CD4-positive, alpha-beta T cell treated with Interleukin-2 at 100 ng/mL for 4 hours (primary cell): ENCODE measurements around the gene CCDC85C.

Experiments
- DNase-seq: peaks from one replicate; pipeline ENCODE4 v3.0.0-alpha.2; 2020; ENCODE audit warnings: low spot score

The CCDC85C gene

DNA sequence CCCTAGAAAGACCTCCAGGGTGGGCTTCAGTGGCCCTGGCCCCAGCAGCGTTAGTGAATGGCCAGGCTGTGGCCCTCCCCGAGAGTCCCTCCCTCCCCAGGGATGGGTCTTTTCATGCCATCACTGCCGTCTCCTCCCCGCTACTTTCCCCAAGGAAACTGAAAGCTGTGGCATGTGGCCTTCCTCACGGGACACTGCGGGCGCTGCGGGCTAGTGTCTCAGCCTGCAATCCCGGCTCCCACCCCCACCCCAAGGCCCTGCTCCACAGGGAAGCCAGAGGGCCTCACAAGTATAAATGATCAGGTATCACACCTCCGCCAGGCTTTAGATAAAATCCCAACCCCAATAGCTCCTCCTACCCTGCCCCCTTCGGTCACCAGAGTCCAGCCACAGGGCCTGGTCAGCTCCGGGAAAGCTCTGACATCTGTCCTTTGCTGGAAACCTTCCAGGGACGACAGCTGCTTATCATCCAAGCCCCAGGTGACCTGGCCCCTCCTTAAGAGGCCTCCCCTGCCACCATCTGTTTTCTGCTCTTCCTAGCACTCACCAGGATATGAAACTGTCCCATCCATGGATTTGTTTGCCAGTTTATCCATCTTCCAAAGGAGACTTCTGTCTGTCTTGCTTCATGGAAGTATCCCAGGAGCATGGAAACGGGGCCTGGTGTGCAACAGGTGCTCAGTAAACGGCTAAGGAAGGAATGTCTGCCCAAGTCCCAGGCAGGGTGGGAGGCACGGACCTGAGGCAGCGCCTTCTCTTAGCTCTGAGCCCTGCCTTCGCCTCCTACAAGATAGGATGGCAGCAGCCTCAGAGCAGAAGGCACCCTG, 31.6 kb downstream of the CCDC85C start:
- no peak for DNase-seq

- no peak for DNase-seq
Measured at GRCh38 chr14:99571303-99571986, 32.6 kb downstream of the CCDC85C start.

GRCh38 chr14:99570544-99571302, 33.3 kb downstream of the CCDC85C start:
- DNase-seq = no peak

DNA sequence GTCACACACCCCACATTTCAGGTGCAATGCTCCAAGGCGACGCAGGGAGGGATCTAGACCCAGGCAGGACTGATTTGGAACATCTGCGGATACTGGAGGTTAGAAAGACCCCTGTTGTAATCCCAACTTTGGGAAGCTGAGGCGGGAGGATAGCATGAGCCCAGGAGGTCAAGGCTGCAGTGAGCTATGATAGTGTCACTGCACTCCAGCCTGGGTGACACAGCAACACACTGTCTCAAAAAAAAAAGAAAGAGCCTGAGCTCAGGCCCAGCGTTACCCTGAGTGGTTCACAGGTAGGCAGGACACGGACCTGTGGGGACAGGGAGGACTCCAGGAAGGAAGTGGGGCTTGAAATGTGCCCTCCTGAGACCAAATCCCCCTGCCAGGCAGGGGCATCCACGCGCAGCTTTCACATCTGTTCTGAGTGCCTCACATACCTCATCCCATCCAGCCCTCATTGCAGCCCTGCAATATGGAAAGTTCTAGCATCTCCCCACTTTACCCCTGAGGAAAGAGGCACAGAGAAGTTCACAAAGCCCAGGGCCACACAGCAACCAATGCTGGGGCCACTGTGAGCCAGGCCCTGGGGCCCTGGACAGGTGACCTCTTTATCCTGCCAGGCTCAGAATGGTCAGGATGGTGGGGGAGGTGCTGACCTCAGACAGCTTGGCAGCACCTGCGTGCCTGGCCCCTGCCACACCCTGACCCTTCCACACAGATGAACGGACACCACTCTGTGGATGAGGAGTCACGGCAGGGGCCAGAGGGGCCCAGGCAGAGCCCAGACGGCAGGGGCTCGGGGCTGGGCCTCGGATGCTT, 34.1 kb downstream of the CCDC85C start:
- no peak for DNase-seq

DNA sequence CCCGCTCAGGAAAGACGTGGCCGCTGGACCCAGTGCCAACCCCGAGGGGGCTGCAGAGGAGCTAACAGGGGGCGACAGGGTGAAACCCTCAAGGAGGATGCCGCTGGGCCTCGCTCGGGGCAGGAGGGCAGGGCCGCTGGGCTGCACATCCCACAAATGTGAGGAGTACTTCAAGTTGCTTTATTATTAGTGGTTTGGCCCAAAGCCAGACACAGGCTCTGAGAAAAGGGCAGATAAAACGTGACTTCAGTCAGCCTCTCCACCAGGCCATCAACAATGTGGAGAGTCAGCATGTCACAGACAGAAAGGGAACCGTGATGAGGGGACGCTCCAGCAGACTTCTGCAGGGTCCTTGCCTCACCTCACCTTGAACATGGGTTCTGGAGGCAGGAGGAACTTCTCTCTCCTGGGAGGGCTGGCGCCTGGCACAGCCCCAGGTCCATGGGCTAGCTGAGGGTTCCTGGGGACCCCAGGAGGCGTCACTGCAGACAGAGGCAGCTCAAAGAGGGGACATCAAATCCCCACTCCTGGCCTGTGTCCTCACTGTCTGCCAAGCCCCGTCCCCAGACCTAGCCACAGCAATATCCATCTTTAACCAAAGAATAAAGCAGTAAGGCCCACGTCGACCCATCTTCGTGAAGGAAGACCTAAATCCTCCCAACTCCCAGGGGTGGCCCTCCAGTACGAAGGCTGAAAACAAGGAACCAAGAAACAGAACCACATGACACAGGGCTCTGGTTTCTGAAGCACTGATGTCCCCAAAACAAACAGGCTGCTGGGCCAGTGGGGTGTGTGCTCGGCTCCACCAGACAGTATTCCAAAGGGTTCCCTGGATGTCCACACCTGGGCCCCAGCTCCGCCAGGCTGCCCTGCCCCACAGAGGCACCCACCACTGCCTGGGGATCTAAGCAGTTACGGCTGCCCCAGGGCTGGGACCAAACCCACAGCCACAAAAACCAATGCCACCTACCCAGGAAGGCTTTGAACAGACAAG, 35.1 kb downstream of the CCDC85C start:
- DNase-seq = no peak

- no peak for DNase-seq
Measured at GRCh38 chr14:99566390-99567354, 37.3 kb downstream of the CCDC85C start.

- no peak for DNase-seq
Measured at GRCh38 chr14:99566009-99566389, 38.0 kb downstream of the CCDC85C start.

GRCh38 chr14:99565383-99565782, 38.6 kb downstream of the CCDC85C start:
- DNase-seq = no peak

DNA sequence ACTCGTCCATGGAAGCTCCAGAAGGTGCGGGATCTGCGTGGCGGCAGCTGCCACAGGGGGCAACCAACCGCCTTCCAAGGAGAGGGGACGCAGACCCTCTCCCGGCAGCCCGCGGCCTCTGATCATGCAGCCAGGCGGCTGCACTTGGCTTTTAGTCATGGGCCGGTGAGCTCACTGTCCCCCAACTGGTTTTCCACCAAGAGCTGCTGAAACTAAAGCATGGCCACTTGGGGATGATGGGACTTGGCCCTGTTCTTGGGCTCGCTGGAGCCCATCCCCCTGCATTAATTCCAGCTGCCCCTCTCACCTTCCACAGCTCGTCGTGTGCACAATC, 39.1 kb downstream of the CCDC85C start:
- DNase-seq = no peak

- no peak for DNase-seq
Measured at GRCh38 chr14:99564256-99564925, 39.6 kb downstream of the CCDC85C start.

- DNase-seq = no peak
Measured at GRCh38 chr14:99563749-99564129, 40.3 kb downstream of the CCDC85C start.

DNA sequence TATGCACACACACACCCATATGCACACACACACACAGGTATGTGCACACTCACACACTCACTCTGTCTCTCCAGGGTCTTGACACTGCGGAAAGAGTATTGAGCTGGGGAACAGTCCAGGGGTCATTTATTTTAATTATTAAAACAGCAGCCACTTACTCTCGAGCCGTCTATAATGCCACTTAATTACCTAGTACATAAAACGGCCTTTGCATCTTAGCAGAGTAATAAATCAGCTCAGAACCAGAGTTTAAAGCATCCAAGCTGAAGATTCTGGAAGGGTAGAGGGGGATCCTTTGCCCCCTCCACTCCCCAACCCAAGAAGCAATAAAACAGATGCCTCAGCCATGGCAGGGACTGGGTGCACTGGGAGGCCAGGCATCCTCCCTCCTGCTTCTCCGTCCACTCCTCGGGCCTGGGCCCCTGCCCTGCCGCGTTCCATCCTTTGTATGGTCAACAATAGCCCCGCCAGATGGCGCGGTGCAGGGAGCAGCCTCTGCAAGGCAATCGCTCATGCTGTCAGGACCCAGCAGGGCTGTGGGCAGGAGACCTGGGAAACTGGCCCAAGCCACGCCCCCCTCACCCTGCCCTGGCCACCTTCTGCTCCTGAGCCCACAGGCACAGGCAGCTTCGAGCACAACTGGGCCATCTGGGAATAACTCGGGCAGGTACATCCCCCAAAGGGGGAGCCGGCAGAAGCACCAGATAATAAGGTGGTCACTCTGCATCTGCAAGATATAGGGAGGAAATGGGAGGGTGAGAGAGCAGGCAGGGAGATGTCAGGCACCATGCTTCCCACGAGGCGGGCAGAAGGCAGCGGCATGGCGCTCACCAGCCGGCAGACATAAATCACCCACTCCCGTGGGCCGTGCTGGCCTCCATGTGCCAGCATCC, 40.9 kb downstream of the CCDC85C start:
- no peak for DNase-seq

DNA sequence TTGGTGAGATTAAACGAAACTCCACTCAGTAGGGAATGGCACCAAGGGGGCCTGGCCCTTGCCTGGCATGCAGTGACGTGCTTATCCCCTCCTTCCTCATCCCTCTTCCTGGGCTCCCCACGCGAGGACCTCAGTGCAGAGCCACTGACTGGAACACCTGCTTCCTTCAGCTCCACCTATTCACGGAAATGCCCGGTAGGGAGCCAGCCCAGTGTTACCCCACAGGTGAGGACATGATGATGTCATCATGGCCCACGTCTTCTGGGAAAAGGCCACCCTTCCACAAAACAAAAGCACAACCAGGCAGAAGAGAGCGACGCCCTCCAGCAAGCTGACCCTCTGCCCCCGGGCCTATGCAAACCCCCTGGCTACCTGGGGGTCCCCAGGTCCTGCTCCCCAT, 42.1 kb downstream of the CCDC85C start:
- no peak for DNase-seq

GRCh38 chr14:99560922-99561683, 42.9 kb downstream of the CCDC85C start:
- no peak for DNase-seq

- no peak for DNase-seq
Measured at GRCh38 chr14:99560403-99560802, 43.6 kb downstream of the CCDC85C start.

GRCh38 chr14:99559286-99559990, 44.6 kb downstream of the CCDC85C start:
- DNase-seq = no peak
